ENCODE measurements around the gene TMEM192.

Gene TMEM192

DNA sequence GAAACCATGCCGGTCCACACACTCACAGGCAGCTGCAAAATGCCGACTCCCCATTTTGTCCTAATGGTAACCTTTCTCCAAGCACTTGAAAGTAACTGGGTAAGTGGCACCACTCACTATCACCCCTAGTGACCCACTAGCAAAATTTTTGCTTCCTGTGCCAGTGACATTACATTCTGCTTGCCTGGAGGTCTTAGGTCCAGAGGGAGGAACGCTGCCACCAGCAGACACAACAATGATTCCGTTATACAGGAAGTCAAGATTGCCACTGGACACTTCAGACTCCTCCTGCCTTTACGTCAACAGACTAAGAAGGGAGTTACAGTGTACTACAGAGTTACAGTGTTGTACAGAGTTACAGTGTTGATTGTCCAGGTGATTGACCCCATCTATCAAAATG lies 11.8 kb upstream of the TMEM192 start:
- peak in 2 of 3 donors; percentile 11 to 36 for DNase-seq
- Histone ChIP-seq H3K9me3 (ENCODE audit: control extremely low read depth in 1 of 5, control insufficient read depth in 4 of 5, insufficient read depth in 2 of 5, low read depth in 1 of 5, low read length in 4 of 5) (no peaks in the 10 kb centered on the region), H3K27me3 (replicated peaks in 2 of 5; ENCODE audit: control insufficient read depth in 4 of 5, insufficient read depth in 5 of 5, low read length in 4 of 5) (no peaks in the 10 kb centered on the region), H3K4me1 (ENCODE audit: control extremely low read depth in 1 of 4, control insufficient read depth in 4 of 4, insufficient read depth in 4 of 4, low read length in 3 of 4) (no peaks in the 10 kb centered on the region), H3K27ac (ENCODE audit: insufficient read depth in 1 of 2, low read depth in 1 of 2, low read length in 2 of 2, poor library complexity in 1 of 2, severe bottlenecking in 2 of 2) (no peak overlapping the region), H3K4me3 (ENCODE audit: control insufficient read depth in 1 of 7, extremely low read depth in 1 of 7, insufficient read depth in 4 of 7, low read depth in 2 of 7, low read length in 6 of 7) (no peak overlapping the region), H3K36me3 (ENCODE audit: control insufficient read depth in 4 of 4, insufficient read depth in 4 of 4, low read length in 3 of 4) (no peaks in the 10 kb centered on the region)
- 90% methylated on average over 5 of the region's 5 CpGs for WGBS (ENCODE audit: insufficient coverage)
- ChIA-PET CTCF (interaction anchor here (0.8 to 2.7 kb wide), 2 partner anchors 219 to 338 kb away, joined by 3 to 5 read pairs; no protein-coding TSS in a partner anchor), POLR2A (no interaction called here)

DNA sequence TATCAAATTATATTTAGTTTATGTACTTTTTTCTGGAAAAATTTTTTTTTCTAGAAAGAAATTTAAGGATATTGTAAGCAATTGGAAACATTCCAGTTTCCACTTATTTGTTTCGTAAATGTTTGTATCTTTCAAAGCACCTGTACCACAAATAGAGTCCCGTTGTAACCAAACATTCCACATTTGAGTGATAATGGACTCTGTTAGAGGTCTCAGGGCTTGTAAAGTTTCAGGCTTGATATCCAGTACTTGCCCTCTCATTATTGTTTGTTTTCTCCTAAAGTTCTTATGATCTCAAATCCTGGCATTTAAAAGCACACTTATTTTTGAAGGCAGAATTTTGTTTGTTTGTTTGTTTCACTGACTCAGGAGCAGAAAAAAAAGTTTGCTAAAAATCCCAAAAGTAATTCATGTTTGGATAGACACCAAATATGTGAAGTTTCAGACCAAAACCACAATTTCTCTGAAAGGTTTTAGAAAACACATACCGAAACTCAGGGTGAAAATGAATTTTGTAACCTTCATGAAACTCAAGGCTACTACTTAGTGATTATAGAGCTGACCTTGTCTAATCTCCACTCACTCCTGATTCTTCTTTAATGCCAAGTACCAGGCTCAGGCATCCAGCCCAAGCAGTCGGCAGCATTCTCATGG lies 5.7 kb upstream of the TMEM192 start:
- ChIA-PET CTCF (no interaction called here), POLR2A (no interaction called here)
- H3K4me3 ChIP-seq (ENCODE audit: control insufficient read depth in 1 of 7, extremely low read depth in 1 of 7, insufficient read depth in 4 of 7, low read depth in 2 of 7, low read length in 6 of 7), result no peak overlapping the region
- peaks cover 0 to 2% (median 0%) of the 10 kb centered on the region in 5 experiments for H3K27me3 ChIP-seq (replicated peaks in 2 of 5; ENCODE audit: control insufficient read depth in 4 of 5, insufficient read depth in 5 of 5, low read length in 4 of 5)
- no peak overlapping the region for H3K27ac ChIP-seq (ENCODE audit: insufficient read depth in 1 of 2, low read depth in 1 of 2, low read length in 2 of 2, poor library complexity in 1 of 2, severe bottlenecking in 2 of 2)
- H3K9me3 ChIP-seq (ENCODE audit: control extremely low read depth in 1 of 5, control insufficient read depth in 4 of 5, insufficient read depth in 2 of 5, low read depth in 1 of 5, low read length in 4 of 5), result no peaks in the 10 kb centered on the region
- no peak for DNase-seq
- H3K36me3 ChIP-seq (ENCODE audit: control insufficient read depth in 4 of 4, insufficient read depth in 4 of 4, low read length in 3 of 4), result no peaks in the 10 kb centered on the region
- H3K4me1 ChIP-seq (ENCODE audit: control extremely low read depth in 1 of 4, control insufficient read depth in 4 of 4, insufficient read depth in 4 of 4, low read length in 3 of 4), result peaks cover 0 to 3% (median 1%) of the 10 kb centered on the region in 4 experiments
- WGBS (ENCODE audit: insufficient coverage), result 100% methylated on average over 1 of the region's 4 CpGs

DNA sequence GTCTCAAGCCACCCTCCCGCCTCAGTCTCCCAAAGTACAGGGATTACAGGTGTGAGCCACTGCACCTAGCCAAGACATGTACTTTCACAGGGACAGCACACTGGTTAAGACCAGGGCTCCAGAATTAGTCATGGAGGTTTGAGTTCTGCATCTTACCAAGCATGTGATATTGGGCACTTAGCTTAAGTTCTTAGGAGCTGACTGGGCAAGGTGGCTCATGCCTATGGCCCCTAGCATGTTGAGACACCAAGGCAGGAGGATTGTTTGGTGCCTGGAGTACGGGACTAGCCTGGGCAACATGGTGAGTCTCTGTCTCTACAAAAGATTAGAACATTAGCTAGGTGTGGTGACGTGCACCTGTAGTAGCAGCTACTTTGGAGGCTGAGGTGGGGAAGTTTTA lies 2.6 kb upstream of the TMEM192 start:
- Histone ChIP-seq H3K36me3 (ENCODE audit: control insufficient read depth in 4 of 4, insufficient read depth in 4 of 4, low read length in 3 of 4) (no peaks in the 10 kb centered on the region), H3K27ac (ENCODE audit: insufficient read depth in 1 of 2, low read depth in 1 of 2, low read length in 2 of 2, poor library complexity in 1 of 2, severe bottlenecking in 2 of 2) (no peak overlapping the region), H3K27me3 (replicated peaks in 2 of 5; ENCODE audit: control insufficient read depth in 4 of 5, insufficient read depth in 5 of 5, low read length in 4 of 5) (peaks cover 0 to 2% (median 0%) of the 10 kb centered on the region in 5 experiments), H3K4me1 (ENCODE audit: control extremely low read depth in 1 of 4, control insufficient read depth in 4 of 4, insufficient read depth in 4 of 4, low read length in 3 of 4) (peaks cover 5 to 15% (median 11%) of the 10 kb centered on the region in 4 experiments), H3K9me3 (ENCODE audit: control extremely low read depth in 1 of 5, control insufficient read depth in 4 of 5, insufficient read depth in 2 of 5, low read depth in 1 of 5, low read length in 4 of 5) (no peaks in the 10 kb centered on the region), H3K4me3 (ENCODE audit: control insufficient read depth in 1 of 7, extremely low read depth in 1 of 7, insufficient read depth in 4 of 7, low read depth in 2 of 7, low read length in 6 of 7) (no peak overlapping the region)
- WGBS (ENCODE audit: insufficient coverage), result 100% methylated on average over 1 of the region's 3 CpGs
- POLR2A ChIA-PET, result no interaction called here
- DNase-seq, result no peak
- CTCF ChIA-PET, result interaction anchor here (1.1 to 2.5 kb wide), 2 partner anchors 15 to 350 kb away, joined by 3 to 13 read pairs; no protein-coding TSS in a partner anchor

DNA sequence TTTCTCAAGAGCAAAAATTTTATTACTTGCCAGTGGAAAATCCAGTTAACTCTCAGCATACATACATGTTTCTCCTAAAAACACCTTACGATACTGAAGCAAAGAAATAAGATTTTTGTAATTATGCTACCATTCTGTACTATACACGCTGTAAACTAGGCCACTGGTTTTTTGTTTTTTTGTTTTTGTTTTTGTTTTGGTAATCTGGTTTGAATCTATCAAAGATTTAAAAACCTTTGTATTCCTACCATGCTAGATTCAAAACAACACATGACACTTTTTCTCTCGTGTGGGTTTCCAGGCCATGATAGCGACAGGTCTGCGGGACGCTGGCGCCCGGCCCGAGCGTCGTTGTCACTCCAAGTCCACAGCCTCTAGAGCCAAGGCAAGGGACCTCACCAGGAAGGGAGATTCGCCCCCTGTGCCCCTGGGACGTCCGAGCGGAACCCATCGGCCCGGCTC lies 723 bp downstream of the TMEM192 start:
- Histone ChIP-seq H3K27ac (ENCODE audit: insufficient read depth in 1 of 2, low read depth in 1 of 2, low read length in 2 of 2, poor library complexity in 1 of 2, severe bottlenecking in 2 of 2) (peak overlapping the region; percentile 72 to 89), H3K36me3 (ENCODE audit: control insufficient read depth in 4 of 4, insufficient read depth in 4 of 4, low read length in 3 of 4) (peaks cover 0 to 2% (median under 1%) of the 10 kb centered on the region in 4 experiments), H3K9me3 (ENCODE audit: control extremely low read depth in 1 of 5, control insufficient read depth in 4 of 5, insufficient read depth in 2 of 5, low read depth in 1 of 5, low read length in 4 of 5) (no peaks in the 10 kb centered on the region), H3K27me3 (replicated peaks in 2 of 5; ENCODE audit: control insufficient read depth in 4 of 5, insufficient read depth in 5 of 5, low read length in 4 of 5) (peaks cover 0 to 1% (median 0%) of the 10 kb centered on the region in 5 experiments), H3K4me3 (ENCODE audit: control insufficient read depth in 1 of 7, extremely low read depth in 1 of 7, insufficient read depth in 4 of 7, low read depth in 2 of 7, low read length in 6 of 7) (peak overlapping the region; percentile 78 to 96 (median 89)), H3K4me1 (ENCODE audit: control extremely low read depth in 1 of 4, control insufficient read depth in 4 of 4, insufficient read depth in 4 of 4, low read length in 3 of 4) (peaks cover 5 to 15% (median 11%) of the 10 kb centered on the region in 4 experiments)
- peak in 2 of 3 donors; percentile 59 to 76 for DNase-seq
- ChIA-PET CTCF (interaction anchor here (0.7 to 2.1 kb wide), 4 partner anchors 8 to 296 kb away, joined by 3 to 9 read pairs (median 4); no protein-coding TSS in a partner anchor), POLR2A (no interaction called here)
- WGBS (ENCODE audit: insufficient coverage), result 0% methylated on average over 9 of the region's 17 CpGs

DNA sequence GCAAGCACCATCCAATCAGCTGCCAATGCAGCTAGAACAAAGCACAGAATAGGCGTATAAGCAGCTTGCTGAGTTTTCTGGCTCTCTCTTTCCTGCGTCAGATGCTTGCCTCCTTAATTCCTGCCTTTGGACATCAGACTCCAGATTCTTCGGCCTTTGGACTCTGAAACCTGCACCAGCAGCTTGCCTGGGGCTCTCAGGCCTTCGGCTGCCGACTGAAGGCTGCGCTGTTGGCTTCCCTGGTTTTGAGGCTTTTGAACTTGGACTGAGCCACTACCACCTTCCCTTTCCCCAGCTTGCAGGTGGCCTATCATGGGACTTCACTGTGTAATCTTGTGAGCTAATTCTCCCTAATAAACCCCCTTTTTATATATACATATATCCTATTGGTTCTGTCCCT lies 6.1 kb downstream of the TMEM192 start:
- H3K27ac ChIP-seq (ENCODE audit: insufficient read depth in 1 of 2, low read depth in 1 of 2, low read length in 2 of 2, poor library complexity in 1 of 2, severe bottlenecking in 2 of 2), result no peak overlapping the region
- CTCF ChIA-PET, result interaction anchor here (0.7 kb wide), 2 partner anchors 391 to 1222 kb away, joined by 3 to 4 read pairs; no protein-coding TSS in a partner anchor
- no peaks in the 10 kb centered on the region for H3K9me3 ChIP-seq (ENCODE audit: control extremely low read depth in 1 of 5, control insufficient read depth in 4 of 5, insufficient read depth in 2 of 5, low read depth in 1 of 5, low read length in 4 of 5)
- POLR2A ChIA-PET, result no interaction called here
- DNase-seq, result no peak
- H3K27me3 ChIP-seq (replicated peaks in 2 of 5; ENCODE audit: control insufficient read depth in 4 of 5, insufficient read depth in 5 of 5, low read length in 4 of 5), result no peaks in the 10 kb centered on the region
- peaks cover under 1 to 5% (median 3%) of the 10 kb centered on the region in 4 experiments for H3K4me1 ChIP-seq (ENCODE audit: control extremely low read depth in 1 of 4, control insufficient read depth in 4 of 4, insufficient read depth in 4 of 4, low read length in 3 of 4)
- WGBS (ENCODE audit: insufficient coverage), result 100% methylated on average over 6 of the region's 6 CpGs
- H3K4me3 ChIP-seq (ENCODE audit: control insufficient read depth in 1 of 7, extremely low read depth in 1 of 7, insufficient read depth in 4 of 7, low read depth in 2 of 7, low read length in 6 of 7), result no peak overlapping the region
- peaks cover 7 to 15% (median 9%) of the 10 kb centered on the region in 4 experiments for H3K36me3 ChIP-seq (ENCODE audit: control insufficient read depth in 4 of 4, insufficient read depth in 4 of 4, low read length in 3 of 4)

DNA sequence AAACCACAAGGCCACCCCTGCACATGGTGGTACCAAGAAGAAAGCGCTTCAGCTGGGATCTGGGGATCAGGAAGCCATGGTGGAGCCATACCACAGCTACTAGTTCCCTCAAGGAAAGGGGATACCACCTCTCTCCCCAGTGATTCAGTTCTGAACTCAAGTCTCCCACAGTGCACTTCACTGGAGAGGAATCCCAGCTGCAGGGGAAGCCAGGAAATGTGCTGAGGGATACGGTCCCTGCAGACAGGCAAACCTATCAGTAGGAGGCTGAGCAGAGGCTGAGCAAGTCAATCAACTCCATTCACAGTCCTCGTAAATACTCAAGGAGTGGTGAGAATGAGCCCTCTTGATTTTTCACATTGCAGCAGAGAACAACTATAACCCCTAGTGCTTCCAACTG lies 11.0 kb downstream of the TMEM192 start:
- CTCF ChIA-PET, result interaction anchor here (1.1 kb wide), 1 partner anchor 11 kb away, joined by 3 read pairs; the partner anchor contains the start of gene TMEM192
- Histone ChIP-seq H3K9me3 (ENCODE audit: control extremely low read depth in 1 of 5, control insufficient read depth in 4 of 5, insufficient read depth in 2 of 5, low read depth in 1 of 5, low read length in 4 of 5) (no peaks in the 10 kb centered on the region), H3K36me3 (ENCODE audit: control insufficient read depth in 4 of 4, insufficient read depth in 4 of 4, low read length in 3 of 4) (peaks cover 15 to 33% (median 23%) of the 10 kb centered on the region in 4 experiments), H3K27ac (ENCODE audit: insufficient read depth in 1 of 2, low read depth in 1 of 2, low read length in 2 of 2, poor library complexity in 1 of 2, severe bottlenecking in 2 of 2) (no peak overlapping the region), H3K4me3 (ENCODE audit: control insufficient read depth in 1 of 7, extremely low read depth in 1 of 7, insufficient read depth in 4 of 7, low read depth in 2 of 7, low read length in 6 of 7) (no peak overlapping the region), H3K4me1 (ENCODE audit: control extremely low read depth in 1 of 4, control insufficient read depth in 4 of 4, insufficient read depth in 4 of 4, low read length in 3 of 4) (peaks cover 0 to 2% (median 0%) of the 10 kb centered on the region in 4 experiments), H3K27me3 (replicated peaks in 2 of 5; ENCODE audit: control insufficient read depth in 4 of 5, insufficient read depth in 5 of 5, low read length in 4 of 5) (no peaks in the 10 kb centered on the region)
- no peak for DNase-seq
- POLR2A ChIA-PET, result no interaction called here
- WGBS (ENCODE audit: insufficient coverage), result 100% methylated on average over 3 of the region's 3 CpGs

DNA sequence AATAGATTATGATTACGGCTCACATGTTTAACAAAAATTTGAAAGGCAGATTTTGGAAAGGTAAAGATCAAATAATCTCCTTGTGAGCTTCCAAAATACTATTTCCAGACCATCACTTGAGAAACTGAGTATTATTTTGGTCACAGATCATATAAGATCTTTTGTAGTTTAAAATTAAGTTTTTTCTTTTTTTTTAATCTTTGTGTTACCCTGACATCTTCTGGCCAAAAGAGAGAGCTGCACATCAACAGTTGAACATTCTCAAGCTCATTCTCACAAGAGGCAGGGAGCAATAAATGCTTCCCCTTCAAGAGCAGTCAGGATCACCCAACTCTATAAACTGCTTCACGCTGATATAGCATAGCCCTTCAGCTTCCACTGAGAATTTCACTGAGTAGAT lies 15.9 kb downstream of the TMEM192 start:
- no peaks in the 10 kb centered on the region for H3K4me1 ChIP-seq (ENCODE audit: control extremely low read depth in 1 of 4, control insufficient read depth in 4 of 4, insufficient read depth in 4 of 4, low read length in 3 of 4)
- H3K27me3 ChIP-seq (replicated peaks in 2 of 5; ENCODE audit: control insufficient read depth in 4 of 5, insufficient read depth in 5 of 5, low read length in 4 of 5), result no peaks in the 10 kb centered on the region
- WGBS (ENCODE audit: insufficient coverage), result 90% methylated on average over 2 of the region's 2 CpGs
- ChIA-PET POLR2A (no interaction called here), CTCF (interaction anchor here (0.6 to 1.9 kb wide), 9 partner anchors 13 to 329 kb away, joined by 3 to 5 read pairs (median 3); partner anchors contain the start of genes TMEM192 and TRIM75)
- H3K9me3 ChIP-seq (ENCODE audit: control extremely low read depth in 1 of 5, control insufficient read depth in 4 of 5, insufficient read depth in 2 of 5, low read depth in 1 of 5, low read length in 4 of 5), result no peaks in the 10 kb centered on the region
- peaks cover 8 to 48% (median 30%) of the 10 kb centered on the region in 4 experiments for H3K36me3 ChIP-seq (ENCODE audit: control insufficient read depth in 4 of 4, insufficient read depth in 4 of 4, low read length in 3 of 4)
- DNase-seq, result peak; percentile 22 to 58 (median 57)
- no peak overlapping the region for H3K4me3 ChIP-seq (ENCODE audit: control insufficient read depth in 1 of 7, extremely low read depth in 1 of 7, insufficient read depth in 4 of 7, low read depth in 2 of 7, low read length in 6 of 7)
- no peak overlapping the region for H3K27ac ChIP-seq (ENCODE audit: insufficient read depth in 1 of 2, low read depth in 1 of 2, low read length in 2 of 2, poor library complexity in 1 of 2, severe bottlenecking in 2 of 2)

Measured in common myeloid progenitor, CD34-positive (primary cell).